Coronary artery (tissue), 2 donors: ENCODE data around the gene ZNF853.

Source experiments
- DNase-seq: peaks from one replicate; pipeline ENCODE4 v3.0.0-alpha.2; 2017; ENCODE audit warnings: low spot score
- H3K27ac ChIP-seq, 2 donors: fragments of 200-600 bp; sonication (generic); one replicate each; pipeline ENCODE4 v1.5.1; 2016 to 2019
- H3K4me3 ChIP-seq: fragments of 200-600 bp; sonication (generic); 2 replicates; pipeline ENCODE4 v1.5.1; 2016; ENCODE audit warnings: mild to moderate bottlenecking, moderate library complexity
- CTCF ChIP-seq: fragments of 200-600 bp; sonication (generic); IDR thresholded peaks from one replicate; pipeline ENCODE4 v1.5.1; 2019; ENCODE audit warnings: antibody characterized with exemption

Gene ZNF853

DNA sequence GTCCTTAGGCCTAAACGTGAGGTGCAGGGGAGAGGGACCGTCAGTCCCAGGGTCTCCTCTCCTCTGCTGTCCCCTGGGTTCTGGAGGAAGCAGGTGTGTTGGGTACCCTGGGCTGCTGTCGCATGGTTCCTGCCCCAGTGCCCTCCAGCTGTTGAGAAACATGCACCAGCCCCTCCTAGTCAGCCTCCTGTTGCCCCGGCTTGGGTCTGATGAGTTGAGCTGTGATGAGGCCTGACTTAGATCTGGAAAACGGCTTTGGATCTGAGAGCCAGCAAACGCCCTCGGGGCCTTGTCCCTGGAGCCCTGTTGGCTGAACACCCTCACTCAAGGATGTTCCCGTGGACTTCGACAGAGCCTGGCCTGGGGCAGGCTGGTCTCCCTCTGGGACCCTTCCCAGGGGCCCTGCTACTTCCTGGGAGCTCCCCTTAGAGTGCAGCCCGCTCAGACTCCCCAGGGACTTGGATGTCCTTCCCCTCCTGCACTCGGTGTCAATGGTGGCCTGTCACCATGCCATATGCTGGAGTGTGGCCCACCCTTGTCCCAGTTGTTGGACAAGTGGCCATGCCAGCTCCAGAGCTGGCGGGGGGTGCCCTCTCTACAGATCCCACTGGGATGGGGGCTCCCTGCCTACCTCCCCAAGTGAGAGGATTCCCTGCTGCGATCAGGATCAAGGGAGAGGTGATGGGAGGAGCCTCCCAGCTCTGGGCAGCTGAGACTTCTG, 34.0 kb downstream of the ZNF853 start:
- peak; percentile 69 for DNase-seq
- no peak for TF ChIP-seq CTCF
- Histone ChIP-seq H3K27ac (no peak overlapping the region), H3K4me3 (no peak overlapping the region)

DNA sequence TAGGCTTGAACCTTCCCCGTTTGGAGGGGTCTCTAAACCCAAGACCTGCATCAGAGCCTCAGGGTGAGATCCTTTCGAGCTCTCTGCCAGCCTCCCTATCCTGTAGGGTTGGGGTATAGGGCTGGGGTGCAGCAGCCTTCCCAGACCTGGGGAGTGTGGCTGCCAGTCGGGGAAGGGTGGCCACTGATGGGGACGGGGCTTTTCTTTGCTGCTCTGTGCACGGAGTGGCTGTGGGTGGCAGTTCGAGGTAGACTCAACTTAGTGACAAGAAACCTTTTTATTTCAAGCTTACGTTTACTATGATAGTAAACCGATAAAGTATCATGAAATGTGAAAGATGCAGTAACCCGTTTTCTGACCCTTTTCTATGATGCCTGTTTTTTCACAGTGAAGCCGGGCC, 34.7 kb downstream of the ZNF853 start:
- no peak for DNase-seq
- no peak for TF ChIP-seq CTCF
- Histone ChIP-seq H3K27ac (no peak overlapping the region), H3K4me3 (no peak overlapping the region)

- no peak overlapping the region for H3K4me3 ChIP-seq
- no peak overlapping the region for H3K27ac ChIP-seq
- DNase-seq: peak; percentile 43
- TF ChIP-seq CTCF: no peak
Measured at GRCh38 chr7:6650521-6651011, 35.2 kb downstream of the ZNF853 start.

GRCh38 chr7:6651851-6652445, 36.5 kb downstream of the ZNF853 start:
- peak; percentile 64 for DNase-seq
- no peak for TF ChIP-seq CTCF
- Histone ChIP-seq H3K27ac (no peak overlapping the region), H3K4me3 (no peak overlapping the region)

- no peak overlapping the region for H3K27ac ChIP-seq
- DNase-seq: no peak
- H3K4me3 ChIP-seq: no peak overlapping the region
- TF ChIP-seq CTCF: no peak
Measured at GRCh38 chr7:6652446-6653011, 37.1 kb downstream of the ZNF853 start.

GRCh38 chr7:6653071-6654003, 37.9 kb downstream of the ZNF853 start:
- Histone ChIP-seq H3K27ac (no peak overlapping the region), H3K4me3 (no peak overlapping the region)
- TF ChIP-seq CTCF: no peak
- no peak for DNase-seq
